H1 (cell line): ENCODE measurements around the gene MXI1. TPM values are rescaled to one million over a fixed set of nuclear protein-coding genes. Genes with fewer than 3 reads are reported as not detected.

Experiments used
- FOSL1 ChIP-seq: IDR thresholded peaks from 2 replicates; pipeline ENCODE4 v1.6.1; 2011; ENCODE audit warnings: mild to moderate bottlenecking, low read depth, low read length, moderate library complexity; ENCODE audit not compliant: insufficient read depth
- GABPA ChIP-seq: IDR thresholded peaks from 2 replicates; pipeline ENCODE4 v1.6.1; 2011; ENCODE audit warnings: mild to moderate bottlenecking, low read length, moderate library complexity, borderline replicate concordance; ENCODE audit not compliant: insufficient read depth
- NRF1 ChIP-seq: IDR thresholded peaks from 2 replicates; pipeline ENCODE4 v1.6.1; 2011; ENCODE audit warnings: mild to moderate bottlenecking, low read depth, low read length, improper control_type of control experiment
- PHF8 ChIP-seq: fragments of 200-600 bp; sonication (generic); conservative IDR thresholded peaks from 2 replicates; pipeline ENCODE4 v1.7.1; 2012; ENCODE audit warnings: low read depth, mild to moderate bottlenecking, inconsistent platforms, low read length, moderate library complexity
- SIRT6 ChIP-seq: IDR thresholded peaks from one replicate; pipeline ENCODE4 v1.7.1; 2012; ENCODE audit warnings: low read length, inconsistent platforms
- polyA plus RNA-seq, 7 experiments: library from polyadenylated mRNA; depleted of rRNA in 3 of 7; stranded (reverse) in 5 of 7; unstranded in 2 of 7; fragments of >200 nt in 5 of 7; fragments of 200-250 nt in 2 of 7; gene quantifications; 1 replicate in 5 of 7; 2 replicates in 1 of 7; 4 replicates in 1 of 7; pipeline versions ENCODE4 v1.2.1 to v1.2.3, GENCODE V29; 2011 to 2013; ENCODE audit warnings: missing spikeins in 2 of 7, mixed read lengths in 2 of 7
- total RNA-seq: library from RNA; stranded (reverse); fragmentation: NEBNext Ultra II Directional; extraction: Animal tissue kit (Norgen Biotek cat#: 25700); gene quantifications from 2 replicates; pipeline ENCODE4 v1.2.1, GENCODE V29; 2021

MXI1 gene
- total and polyA plus RNA-seq, 2 of the 8 experiments (the other 6 are each of a cell fraction or from before 2014, with no cell fraction given) = 5.7 to 8.8 TPM

- TF ChIP-seq SIRT6 (no peak), FOSL1 (no peak), NRF1 (no peak), GABPA (no peak), PHF8 (no peak)
These were observed 10.2 kb downstream of the MXI1 start (continued) for GRCh38 chr10:110217662-110218008.
